ENCODE measurements around the gene PARL. TPM values are rescaled to one million over a fixed set of nuclear protein-coding genes. Genes with fewer than 3 reads are reported as not detected.
A peak's percentile ranks its signal among the peaks of the same experiment; 100 is the strongest.

PARL gene
- polyA plus RNA-seq, 2 of the 4 experiments (the other 2 are of a cell fraction), result 45.9 to 71.6 TPM

DNA sequence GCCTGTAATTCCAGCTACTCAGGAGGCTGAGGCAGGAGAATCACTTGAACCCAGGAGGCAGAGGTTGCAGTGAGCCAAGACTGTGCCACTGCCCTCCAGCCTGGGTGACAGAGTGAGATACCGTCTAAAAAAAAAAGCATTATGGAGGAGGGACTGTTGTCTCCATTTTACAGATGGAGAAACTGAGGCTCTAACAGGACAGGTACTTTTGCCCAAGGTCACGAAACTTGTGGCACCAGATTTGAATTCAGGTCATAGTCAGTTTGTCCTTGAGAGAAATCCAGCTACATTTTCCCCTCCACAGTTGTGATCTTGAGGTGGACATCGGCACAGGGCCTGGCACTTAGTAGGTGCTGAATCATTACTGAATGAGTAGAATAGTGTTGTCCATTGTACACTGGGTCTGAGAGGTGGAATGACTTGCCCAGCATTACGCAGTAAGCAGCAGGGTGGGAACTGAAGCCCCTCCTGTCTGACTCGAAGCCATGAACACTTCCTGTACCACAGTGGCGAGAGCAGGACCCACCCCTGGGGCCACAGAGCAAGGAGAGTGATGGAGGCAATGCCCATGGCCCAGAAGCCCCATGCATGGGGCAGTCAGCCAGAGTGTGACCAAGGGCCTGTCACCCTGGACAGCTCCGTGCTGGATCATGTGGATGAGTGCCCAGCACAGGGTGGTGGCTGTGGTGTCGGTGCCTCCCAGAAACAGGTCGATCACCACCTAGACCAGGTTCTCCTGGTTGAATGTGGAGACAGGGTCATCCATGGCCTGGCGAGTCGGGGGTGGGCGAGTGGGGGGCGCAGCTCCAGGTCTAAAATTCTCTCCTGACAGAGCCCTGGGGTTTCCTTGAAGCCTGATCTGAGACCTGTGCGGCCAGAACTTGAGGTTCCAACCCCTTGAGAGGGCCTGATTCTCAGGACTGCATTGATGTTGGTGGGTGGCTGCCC, 20.4 kb upstream of the PARL start:
- no peak for FAIRE-seq
- POLR2A ChIA-PET, result no interaction called here
- peak in 1 of 2 experiments; percentile 59; a peak in 5 of 6 replicates for ATAC-seq

GRCh38 chr3:183898028-183898431, 13.3 kb upstream of the PARL start:
- no peak for TF ChIP-seq ZNF302 (CRISPR knock-in tag; IDR thresholded peaks at IDR 0.05)
- TF ChIP-seq MYC (IDR thresholded peaks at IDR 0.05; ENCODE audit: borderline replicate concordance, low read length), result no peak
- no peak for TF ChIP-seq CBX2 (IDR thresholded peaks at IDR 0.05; ENCODE audit: borderline replicate concordance, low read depth)
- TF ChIP-seq BCL3 (IDR thresholded peaks at IDR 0.05), result no peak
- TF ChIP-seq, protein P1, sequence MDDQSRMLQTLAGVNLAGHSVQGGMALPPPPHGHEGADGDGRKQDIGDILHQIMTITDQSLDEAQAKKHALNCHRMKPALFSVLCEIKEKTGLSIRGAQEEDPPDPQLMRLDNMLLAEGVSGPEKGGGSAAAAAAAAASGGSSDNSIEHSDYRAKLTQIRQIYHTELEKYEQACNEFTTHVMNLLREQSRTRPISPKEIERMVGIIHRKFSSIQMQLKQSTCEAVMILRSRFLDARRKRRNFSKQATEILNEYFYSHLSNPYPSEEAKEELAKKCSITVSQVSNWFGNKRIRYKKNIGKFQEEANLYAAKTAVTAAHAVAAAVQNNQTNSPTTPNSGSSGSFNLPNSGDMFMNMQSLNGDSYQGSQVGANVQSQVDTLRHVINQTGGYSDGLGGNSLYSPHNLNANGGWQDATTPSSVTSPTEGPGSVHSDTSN (IDR thresholded peaks at IDR 0.05), result no peak
- no peak for TF ChIP-seq EHMT2 (IDR thresholded peaks at IDR 0.05; ENCODE audit: low read depth)
- ChIA-PET CTCF (interaction anchor here (0.6 to 6.5 kb wide), 6 partner anchors 11 to 343 kb away, joined by 3 to 49 read pairs (median 14); partner anchors contain the start of genes ABCC5 and PARL), POLR2A (no interaction called here)
- Histone ChIP-seq H3K4me2 (no peak overlapping the region), H3K4me1 (no peaks in the 10 kb centered on the region), H3K27ac (no peak overlapping the region), H3K4me3 (no peak overlapping the region), H3K9me3 (no peaks in the 10 kb centered on the region)
- 67% methylated on average over 6 of the region's 11 CpGs for WGBS (ENCODE audit: missing lambda C conversion rate)
- DNase-seq (ENCODE audit: low read depth in 1 of 2, low spot score in 1 of 2) (no peak), ATAC-seq (no peak), FAIRE-seq (no peak)

More for the DNA sequence above, 20.4 kb upstream of the PARL start:
- Histone ChIP-seq H3K4me2 (no peak overlapping the region), H3K9me3 (no peaks in the 10 kb centered on the region), H3K27ac (no peak overlapping the region), H3K4me1 (no peaks in the 10 kb centered on the region), H3K4me3 (no peak overlapping the region)
- 51% methylated on average over 7 of the region's 14 CpGs for WGBS (ENCODE audit: missing lambda C conversion rate)
- TF ChIP-seq FOSB (CRISPR knock-in tag; IDR thresholded peaks at IDR 0.05) (no peak), HOXB5 (CRISPR knock-in tag; IDR thresholded peaks at IDR 0.05) (no peak), ESRRA (IDR thresholded peaks at IDR 0.05; ENCODE audit: borderline replicate concordance, low read length) (no peak), ZFP36 (IDR thresholded peaks at IDR 0.05; ENCODE audit: borderline replicate concordance, partially characterized antibody) (no peak), JUNB (IDR thresholded peaks at IDR 0.05) (no peak), E2F6 (IDR thresholded peaks at IDR 0.05; ENCODE audit: borderline replicate concordance, low read depth) (no peak), EP300 (IDR thresholded peaks at IDR 0.05) (no peak), HOXA7 (CRISPR knock-in tag; IDR thresholded peaks at IDR 0.05) (no peak), CBX8 (IDR thresholded peaks at IDR 0.05) (no peak), SMC3 (IDR thresholded peaks at IDR 0.05) (no peak), BHLHE40 (IDR thresholded peaks at IDR 0.05; ENCODE audit: low read depth, low read length) (no peak), EHMT2 (IDR thresholded peaks at IDR 0.05; ENCODE audit: low read depth) (no peak), TFCP2L1 (CRISPR knock-in tag; IDR thresholded peaks at IDR 0.05) (no peak), KDM1A (IDR thresholded peaks at IDR 0.05; ENCODE audit: low read depth) (no peak), NPAS2 (CRISPR knock-in tag; IDR thresholded peaks at IDR 0.05; ENCODE audit: borderline replicate concordance) (no peak)
- TF ChIP-seq, protein P2, sequence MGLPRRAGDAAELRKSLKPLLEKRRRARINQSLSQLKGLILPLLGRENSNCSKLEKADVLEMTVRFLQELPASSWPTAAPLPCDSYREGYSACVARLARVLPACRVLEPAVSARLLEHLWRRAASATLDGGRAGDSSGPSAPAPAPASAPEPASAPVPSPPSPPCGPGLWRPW (IDR thresholded peaks at IDR 0.05), result no peak
- TF ChIP-seq, protein P3, sequence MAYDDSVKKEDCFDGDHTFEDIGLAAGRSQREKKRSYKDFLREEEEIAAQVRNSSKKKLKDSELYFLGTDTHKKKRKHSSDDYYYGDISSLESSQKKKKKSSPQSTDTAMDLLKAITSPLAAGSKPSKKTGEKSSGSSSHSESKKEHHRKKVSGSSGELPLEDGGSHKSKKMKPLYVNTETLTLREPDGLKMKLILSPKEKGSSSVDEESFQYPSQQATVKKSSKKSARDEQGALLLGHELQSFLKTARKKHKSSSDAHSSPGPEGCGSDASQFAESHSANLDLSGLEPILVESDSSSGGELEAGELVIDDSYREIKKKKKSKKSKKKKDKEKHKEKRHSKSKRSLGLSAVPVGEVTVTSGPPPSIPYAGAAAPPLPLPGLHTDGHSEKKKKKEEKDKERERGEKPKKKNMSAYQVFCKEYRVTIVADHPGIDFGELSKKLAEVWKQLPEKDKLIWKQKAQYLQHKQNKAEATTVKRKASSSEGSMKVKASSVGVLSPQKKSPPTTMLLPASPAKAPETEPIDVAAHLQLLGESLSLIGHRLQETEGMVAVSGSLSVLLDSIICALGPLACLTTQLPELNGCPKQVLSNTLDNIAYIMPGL (CRISPR knock-in tag; IDR thresholded peaks at IDR 0.05; ENCODE audit: borderline replicate concordance), result no peak
- DNase-seq (ENCODE audit: low read depth in 1 of 2, low spot score in 1 of 2), result no peak
- CTCF ChIA-PET, result interaction anchor here (0.7 to 6.1 kb wide), 12 partner anchors 10 to 401 kb away, joined by 3 to 35 read pairs (median 4); partner anchors contain the start of genes ABCC5 and PARL

All from A549 (cell line).